ENCODE measurements around the gene C21orf58.
A peak's percentile ranks its signal among the peaks of the same experiment; 100 is the strongest.
"Not testable (repeated sequence)": the region's sequence is repeated elsewhere in the genome, so short reads cannot be mapped to it uniquely, and the experiment has no call there.

Gene C21orf58

DNA sequence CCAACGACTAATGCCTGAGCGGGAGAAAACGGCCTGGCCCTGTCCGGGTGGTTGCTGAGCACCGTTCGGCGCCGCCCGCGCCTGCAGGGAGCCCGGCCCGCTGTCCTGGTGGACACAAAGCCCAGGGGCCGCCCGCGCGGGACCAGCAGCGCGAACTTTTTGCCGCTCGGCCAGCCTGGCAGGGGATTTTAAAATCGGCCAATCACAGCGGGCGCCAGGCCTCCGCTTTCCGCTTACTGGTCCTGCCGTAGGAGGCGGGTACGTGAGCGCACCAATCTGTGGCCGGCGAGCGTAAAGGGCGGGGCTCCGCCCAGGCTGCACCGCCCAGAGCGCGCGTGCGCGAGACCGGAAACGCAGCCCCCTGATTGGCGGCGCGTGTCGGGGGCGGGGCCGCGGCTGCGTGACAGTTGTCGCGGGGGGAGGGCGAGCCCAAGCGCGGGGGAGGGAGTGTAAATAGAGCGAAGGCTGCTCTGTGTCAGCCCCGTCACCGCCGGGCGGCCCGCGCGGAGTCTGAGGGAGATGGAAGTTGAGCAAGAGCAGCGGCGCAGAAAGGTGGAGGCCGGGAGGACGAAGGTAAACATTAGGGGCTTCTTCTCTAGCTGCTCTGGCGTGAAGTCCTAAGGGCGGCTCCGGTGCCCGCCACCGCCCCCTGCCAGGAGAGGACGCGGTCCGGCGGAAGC, at the start of gene C21orf58, which contains the start of gene PCNT:
TSS of gene C21orf58 (minus strand) at position 161 of the 680 bp plus-strand sequence. CDS start 1,132 bp downstream, outside the sequence.
TSS of gene PCNT (plus strand) at position 447 of the 680 bp plus-strand sequence. CDS start at position 520, 73 bp downstream.
- H3K27ac Mint-ChIP-seq, result peak within 1 kb of the TSS; percentile 96
- H3K9me3 Mint-ChIP-seq, result no peaks in the 10 kb centered on the region
- no peaks in the 10 kb centered on the region for H3K27me3 Mint-ChIP-seq
- H3K36me3 Mint-ChIP-seq (ENCODE audit: low read depth), result peaks cover 47% of the 10 kb centered on the region
- peak within 1 kb of the TSS; percentile 95 for H3K4me3 Mint-ChIP-seq
- peaks cover 36% of the 10 kb centered on the region for H3K4me1 Mint-ChIP-seq (ENCODE audit: low read depth)

DNA sequence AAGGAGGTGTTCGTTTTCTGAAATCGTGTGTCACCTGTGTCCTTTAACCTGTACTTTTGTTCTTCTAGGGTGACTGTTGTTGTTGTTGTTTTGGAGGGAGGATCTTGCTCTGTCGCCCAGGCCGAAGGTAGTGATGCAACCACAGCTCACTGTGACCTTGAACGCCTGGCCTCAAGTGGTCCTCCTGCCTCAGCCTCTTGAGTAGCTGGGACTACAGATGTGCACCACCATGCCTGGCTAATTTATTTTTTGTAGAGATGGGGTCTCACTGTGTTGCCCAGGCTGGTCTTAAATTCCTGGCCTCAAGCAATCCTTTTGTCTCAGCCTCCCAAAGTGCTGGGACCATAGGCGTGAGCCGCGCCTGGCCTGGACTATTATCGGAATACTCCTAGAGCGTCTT, 49.3 kb upstream of the C21orf58 start:
- not testable (repeated sequence) for H3K4me3 Mint-ChIP-seq, H3K27me3 Mint-ChIP-seq, H3K27ac Mint-ChIP-seq, H3K9me3 Mint-ChIP-seq
- H3K4me1 Mint-ChIP-seq (ENCODE audit: low read depth), result peaks cover 23% of the 10 kb centered on the region
- peaks cover 40% of the 10 kb centered on the region for H3K36me3 Mint-ChIP-seq (ENCODE audit: low read depth)

DNA sequence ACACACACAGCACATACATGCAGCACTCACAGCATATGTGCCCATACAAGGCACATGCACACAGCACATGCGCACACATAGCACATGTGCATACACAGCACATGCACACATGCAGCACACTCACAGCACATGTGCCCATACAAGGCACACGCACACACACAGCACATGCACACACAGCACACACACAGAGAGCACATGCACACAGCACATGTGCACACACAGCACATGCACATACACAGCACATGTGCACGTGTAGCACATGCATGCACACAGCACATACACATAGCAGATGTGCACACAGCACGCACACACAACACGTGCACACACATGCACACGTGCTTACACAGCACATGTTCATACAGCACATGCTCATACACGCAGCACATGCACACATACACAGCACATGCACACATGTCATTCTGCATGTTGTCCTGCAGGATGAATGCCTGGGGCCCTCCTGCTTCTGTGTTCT, 48.4 kb upstream of the C21orf58 start:
- no peaks in the 10 kb centered on the region for H3K9me3 Mint-ChIP-seq
- no peaks in the 10 kb centered on the region for H3K27me3 Mint-ChIP-seq
- no peak overlapping the region for H3K27ac Mint-ChIP-seq
- peaks cover 27% of the 10 kb centered on the region for H3K4me1 Mint-ChIP-seq (ENCODE audit: low read depth)
- H3K36me3 Mint-ChIP-seq (ENCODE audit: low read depth), result peaks cover 34% of the 10 kb centered on the region
- H3K4me3 Mint-ChIP-seq, result no peak overlapping the region

DNA sequence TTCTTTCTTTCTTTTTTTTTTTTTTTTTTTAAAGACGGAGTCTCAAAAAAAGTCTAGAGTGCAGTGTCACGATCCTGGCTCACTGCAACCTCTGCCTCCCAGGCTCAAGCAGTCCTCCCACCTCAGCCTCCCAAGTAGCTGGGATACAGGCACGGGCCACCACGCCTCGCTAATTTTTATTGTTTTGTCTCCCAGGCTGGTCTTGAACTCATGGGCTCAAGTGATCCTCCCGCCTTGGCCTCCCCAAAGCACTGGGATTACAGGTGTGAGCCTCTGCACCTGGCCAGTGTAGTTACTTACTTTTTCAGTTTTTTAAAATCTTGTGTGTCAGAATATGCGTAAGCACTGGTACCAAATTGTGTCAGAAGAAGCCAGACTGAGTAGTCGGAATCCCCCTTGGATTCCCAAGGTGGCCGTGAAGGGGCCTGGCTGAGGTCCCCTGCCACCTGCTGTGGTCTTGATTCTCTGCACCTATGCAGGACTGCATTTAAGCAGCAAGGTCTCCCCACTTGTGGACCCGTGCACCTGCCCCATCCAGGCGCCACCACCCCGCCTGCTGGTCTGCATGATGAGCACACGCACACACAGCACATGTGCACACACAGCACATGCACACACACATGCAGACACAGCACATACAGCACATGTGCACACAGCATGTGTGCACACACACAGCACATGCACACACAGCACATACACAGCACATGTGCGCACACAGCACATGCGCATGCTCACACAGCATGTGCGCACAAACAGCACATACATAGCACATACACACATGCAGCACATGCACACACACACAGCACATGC, 47.7 kb upstream of the C21orf58 start:
- H3K27me3 Mint-ChIP-seq, result no peaks in the 10 kb centered on the region
- no peak overlapping the region for H3K4me3 Mint-ChIP-seq
- peak overlapping the region; percentile 33 for H3K27ac Mint-ChIP-seq

DNA sequence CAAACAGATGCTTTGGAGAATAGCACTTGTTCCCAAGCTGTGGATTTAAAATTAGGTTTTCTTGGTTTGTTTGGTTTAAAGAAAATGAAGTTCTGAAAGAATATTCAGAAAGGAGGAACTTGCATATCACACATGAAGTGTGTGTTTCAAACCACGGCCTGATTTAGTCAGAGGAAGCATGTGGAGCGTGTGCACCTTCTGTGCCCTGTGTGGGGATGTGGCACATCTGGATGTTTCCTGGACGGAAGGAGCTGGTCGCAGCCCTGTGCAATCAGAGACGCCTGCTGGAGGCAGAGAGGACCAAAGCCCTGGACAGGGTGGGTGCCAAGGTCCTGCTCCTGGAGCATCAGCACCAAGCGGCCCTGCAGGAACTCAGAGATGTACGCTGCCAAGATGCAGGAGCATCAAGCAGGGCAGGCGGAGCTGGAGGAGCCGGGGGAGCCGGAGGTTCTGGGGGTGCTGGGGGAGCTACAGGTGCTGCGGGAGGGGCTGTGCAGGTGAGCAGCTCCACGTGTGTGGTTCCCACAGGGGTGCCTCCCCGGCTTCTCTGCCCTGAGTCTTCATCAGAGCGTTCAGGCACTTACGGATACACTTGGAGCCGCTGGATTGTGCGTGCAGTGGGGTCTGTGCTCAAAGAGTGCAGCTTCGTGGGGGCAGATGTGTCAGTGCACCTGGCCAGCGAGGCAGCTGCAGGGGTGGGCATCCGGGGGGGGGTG, 46.0 kb upstream of the C21orf58 start:
- Mint-ChIP-seq H3K4me3 (no peak overlapping the region), H3K9me3 (no peaks in the 10 kb centered on the region)

More for the DNA sequence above, 47.7 kb upstream of the C21orf58 start:
- Mint-ChIP-seq H3K36me3 (ENCODE audit: low read depth) (peaks cover 40% of the 10 kb centered on the region), H3K9me3 (no peaks in the 10 kb centered on the region), H3K4me1 (ENCODE audit: low read depth) (peaks cover 27% of the 10 kb centered on the region)

DNA sequence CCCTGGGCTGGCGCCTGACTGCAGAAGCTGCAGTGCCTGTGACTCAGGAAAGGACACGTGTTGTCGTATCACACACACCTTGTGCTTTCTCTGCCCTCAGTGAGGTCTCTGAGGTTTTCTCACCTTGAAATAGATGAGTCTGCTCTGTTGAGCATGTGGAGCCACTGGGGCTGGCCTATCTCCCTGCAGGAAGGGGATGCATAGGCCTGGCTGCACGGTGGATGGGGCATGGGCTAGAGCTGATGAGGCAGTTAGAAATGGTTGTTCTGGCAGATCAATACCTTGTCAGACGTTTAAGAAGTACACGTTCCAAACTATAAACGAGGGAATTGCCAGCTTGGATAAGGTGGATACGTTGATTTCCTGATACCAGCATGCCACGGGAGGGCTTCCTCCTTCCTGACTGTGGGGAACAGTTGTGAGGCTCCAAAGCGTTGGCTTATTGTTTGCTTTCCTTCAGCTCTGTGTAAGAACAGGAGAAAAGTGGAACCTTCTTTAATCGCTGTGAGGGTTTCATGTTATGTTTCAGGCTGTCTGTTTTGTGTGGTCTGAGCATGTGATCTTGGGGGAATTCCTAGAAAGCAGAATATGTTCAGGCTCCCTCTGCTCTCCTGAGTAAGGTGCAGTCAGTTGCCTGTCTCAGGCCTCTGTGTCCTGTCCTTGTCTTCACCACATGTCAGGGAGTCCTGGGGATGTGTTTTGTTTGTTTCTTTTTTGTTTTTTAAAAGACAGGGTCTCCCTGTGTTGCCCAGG, 45.0 kb upstream of the C21orf58 start:
- Mint-ChIP-seq H3K36me3 (ENCODE audit: low read depth) (peaks cover 52% of the 10 kb centered on the region), H3K4me1 (ENCODE audit: low read depth) (peaks cover 27% of the 10 kb centered on the region), H3K9me3 (no peaks in the 10 kb centered on the region), H3K27me3 (no peaks in the 10 kb centered on the region), H3K27ac (peak overlapping the region; percentile 81), H3K4me3 (peak overlapping the region; percentile 60)

More for the DNA sequence above, 46.0 kb upstream of the C21orf58 start:
- Mint-ChIP-seq H3K27ac (no peak overlapping the region), H3K4me1 (ENCODE audit: low read depth) (peaks cover 27% of the 10 kb centered on the region), H3K36me3 (ENCODE audit: low read depth) (peaks cover 51% of the 10 kb centered on the region), H3K27me3 (no peaks in the 10 kb centered on the region)

DNA sequence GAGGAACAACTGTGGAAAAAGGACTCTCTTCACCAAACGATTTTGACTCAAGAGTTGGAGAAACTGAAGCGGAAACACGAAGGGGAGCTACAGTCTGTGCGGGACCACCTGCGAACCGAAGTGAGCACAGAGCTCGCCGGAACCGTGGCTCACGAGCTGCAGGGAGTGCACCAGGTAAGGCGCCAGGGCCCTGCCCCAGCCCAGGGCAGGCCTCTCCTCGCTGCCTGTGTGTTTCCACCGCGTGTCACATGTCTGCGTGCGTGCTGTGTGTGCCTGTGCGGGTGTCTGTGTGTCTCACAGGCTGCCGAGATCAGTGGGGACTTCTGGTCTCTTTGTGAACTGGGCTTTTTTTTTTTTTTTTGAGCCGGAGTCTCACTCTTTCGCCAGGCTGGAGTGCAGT, 43.3 kb upstream of the C21orf58 start:
- H3K4me1 Mint-ChIP-seq (ENCODE audit: low read depth), result peaks cover 27% of the 10 kb centered on the region

DNA sequence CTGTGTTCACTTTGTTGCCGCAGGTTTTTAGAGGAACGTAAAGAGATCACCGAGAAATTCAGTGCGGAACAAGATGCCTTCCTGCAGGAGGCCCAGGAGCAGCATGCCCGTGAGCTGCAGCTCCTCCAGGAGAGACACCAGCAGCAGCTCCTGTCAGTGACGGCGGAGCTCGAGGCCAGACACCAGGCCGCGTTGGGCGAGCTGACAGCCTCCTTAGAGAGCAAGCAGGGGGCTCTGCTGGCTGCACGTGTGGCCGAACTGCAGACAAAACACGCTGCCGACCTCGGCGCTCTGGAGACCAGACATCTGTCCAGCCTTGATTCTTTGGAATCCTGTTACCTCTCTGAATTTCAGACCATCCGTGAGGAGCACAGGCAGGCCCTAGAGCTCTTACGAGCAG, 42.9 kb upstream of the C21orf58 start:
- Mint-ChIP-seq H3K4me3 (no peak overlapping the region), H3K27me3 (no peaks in the 10 kb centered on the region), H3K36me3 (ENCODE audit: low read depth) (peaks cover 59% of the 10 kb centered on the region), H3K4me1 (ENCODE audit: low read depth) (peaks cover 25% of the 10 kb centered on the region), H3K27ac (no peak overlapping the region), H3K9me3 (no peaks in the 10 kb centered on the region)

More for the DNA sequence above, 43.3 kb upstream of the C21orf58 start:
- no peak overlapping the region for H3K4me3 Mint-ChIP-seq
- no peak overlapping the region for H3K27ac Mint-ChIP-seq
- H3K36me3 Mint-ChIP-seq (ENCODE audit: low read depth), result peaks cover 59% of the 10 kb centered on the region
- H3K27me3 Mint-ChIP-seq, result no peaks in the 10 kb centered on the region
- H3K9me3 Mint-ChIP-seq, result no peaks in the 10 kb centered on the region

DNA sequence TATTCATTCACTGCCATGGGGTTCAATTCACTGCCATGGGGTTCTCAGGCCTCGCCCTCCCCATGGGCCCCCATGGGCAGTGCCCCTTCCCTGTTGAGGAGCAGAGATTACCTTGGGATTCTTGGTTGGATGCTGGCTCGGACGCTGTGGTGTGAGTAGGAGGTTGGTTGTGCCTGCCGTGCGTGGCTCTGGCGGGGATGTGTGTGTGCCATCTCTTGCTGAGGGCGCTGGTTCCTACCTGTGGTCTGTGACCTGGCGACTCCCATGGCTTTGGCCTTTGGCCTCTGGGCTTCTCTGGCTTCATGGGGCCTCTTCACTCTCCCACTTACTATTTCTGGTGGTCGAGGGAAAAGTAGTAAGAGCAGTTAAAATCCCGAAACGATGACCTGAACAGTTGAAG, 42.4 kb upstream of the C21orf58 start:
- H3K4me3 Mint-ChIP-seq, result no peak overlapping the region
- no peaks in the 10 kb centered on the region for H3K9me3 Mint-ChIP-seq
- H3K36me3 Mint-ChIP-seq (ENCODE audit: low read depth), result peaks cover 60% of the 10 kb centered on the region
- peaks cover 21% of the 10 kb centered on the region for H3K4me1 Mint-ChIP-seq (ENCODE audit: low read depth)
- H3K27me3 Mint-ChIP-seq, result no peaks in the 10 kb centered on the region
- no peak overlapping the region for H3K27ac Mint-ChIP-seq

DNA sequence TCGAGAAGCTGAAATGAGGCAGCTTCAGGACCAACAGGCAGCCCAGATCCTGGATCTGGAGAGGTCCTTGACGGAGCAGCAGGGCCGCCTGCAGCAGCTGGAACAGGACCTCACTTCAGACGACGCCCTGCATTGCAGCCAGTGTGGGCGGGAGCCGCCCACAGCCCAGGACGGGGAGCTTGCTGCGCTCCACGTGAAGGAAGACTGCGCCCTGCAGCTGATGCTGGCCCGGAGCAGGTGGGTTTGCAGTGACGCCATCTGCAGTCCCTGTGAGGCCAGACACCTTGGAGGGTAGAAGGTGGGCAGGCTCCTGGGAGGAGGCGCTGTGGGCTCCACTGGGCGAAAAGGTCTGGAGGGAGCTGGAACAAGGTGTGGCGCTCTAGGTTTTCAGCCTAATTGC, 40.0 kb upstream of the C21orf58 start:
- Mint-ChIP-seq H3K4me3 (no peak overlapping the region), H3K27me3 (no peaks in the 10 kb centered on the region), H3K36me3 (ENCODE audit: low read depth) (peaks cover 64% of the 10 kb centered on the region)

DNA sequence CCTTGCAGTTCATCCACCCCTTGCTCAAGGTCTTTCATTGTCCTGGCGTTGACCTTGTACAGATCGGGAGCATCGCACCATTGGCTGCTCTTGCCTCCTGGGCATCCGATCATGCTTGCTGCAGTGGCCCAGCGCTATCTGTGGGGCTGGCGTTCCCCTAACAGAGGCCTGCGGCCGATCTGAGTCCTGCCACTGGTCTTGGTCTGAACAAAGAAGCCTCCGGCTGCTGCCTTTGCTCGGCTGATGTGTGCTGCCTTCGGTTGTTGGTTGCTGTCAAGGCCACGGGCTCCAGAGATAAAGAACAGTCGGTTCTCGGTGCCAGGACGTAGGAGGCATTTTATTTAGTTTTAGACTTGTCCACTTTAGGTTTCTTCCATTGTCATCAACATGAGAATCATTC, 39.3 kb upstream of the C21orf58 start:
- Mint-ChIP-seq H3K9me3 (no peaks in the 10 kb centered on the region), H3K36me3 (ENCODE audit: low read depth) (peaks cover 65% of the 10 kb centered on the region), H3K4me1 (ENCODE audit: low read depth) (peaks cover 4% of the 10 kb centered on the region), H3K27me3 (no peaks in the 10 kb centered on the region), H3K4me3 (no peak overlapping the region), H3K27ac (no peak overlapping the region)

More for the DNA sequence above, 40.0 kb upstream of the C21orf58 start:
- Mint-ChIP-seq H3K9me3 (no peaks in the 10 kb centered on the region), H3K4me1 (ENCODE audit: low read depth) (peaks cover 11% of the 10 kb centered on the region), H3K27ac (no peak overlapping the region)

DNA sequence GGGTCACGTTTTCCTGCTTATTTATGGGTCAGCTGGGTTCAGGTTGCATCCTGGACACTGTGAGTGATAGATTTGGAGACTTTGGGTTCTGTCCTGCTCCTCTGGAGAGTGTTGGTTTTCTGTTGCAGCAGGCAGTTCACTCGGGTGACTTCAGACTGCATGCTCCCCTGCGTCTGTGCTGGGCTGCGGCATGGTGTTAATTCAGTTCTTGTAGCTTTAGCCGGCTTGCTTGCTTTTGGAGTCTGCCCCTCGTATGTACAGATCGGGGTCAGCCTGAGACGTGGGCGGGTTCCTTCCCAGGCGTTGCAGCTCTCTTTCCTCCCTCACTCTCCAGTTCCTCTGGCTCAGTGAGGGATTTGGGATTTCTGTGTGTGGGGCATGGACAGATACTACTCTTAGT, 38.3 kb upstream of the C21orf58 start:
- Mint-ChIP-seq H3K9me3 (no peaks in the 10 kb centered on the region), H3K27me3 (no peaks in the 10 kb centered on the region), H3K4me1 (ENCODE audit: low read depth) (no peaks in the 10 kb centered on the region), H3K27ac (no peak overlapping the region), H3K36me3 (ENCODE audit: low read depth) (peaks cover 69% of the 10 kb centered on the region), H3K4me3 (no peak overlapping the region)

DNA sequence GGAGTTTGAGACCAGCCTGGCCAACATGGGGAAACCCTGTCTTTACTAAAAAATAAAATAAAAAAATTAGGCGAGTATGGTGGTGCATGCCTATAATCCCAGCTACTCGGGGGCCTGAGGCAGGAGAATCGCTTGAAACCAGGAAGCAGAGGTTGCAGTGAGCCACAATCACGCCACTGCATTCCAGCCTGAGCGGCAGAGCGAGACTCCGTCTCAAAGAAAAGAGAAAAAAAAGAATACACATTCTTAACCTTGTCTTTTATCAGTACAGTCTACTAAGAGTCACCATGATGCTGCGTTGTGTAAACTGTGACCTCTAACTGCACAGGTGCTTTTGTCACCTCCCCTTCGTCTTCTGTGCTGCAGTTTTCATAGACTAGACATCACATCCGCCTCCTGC, 37.5 kb upstream of the C21orf58 start:
- no peaks in the 10 kb centered on the region for H3K27me3 Mint-ChIP-seq
- H3K9me3 Mint-ChIP-seq, result no peaks in the 10 kb centered on the region
- H3K4me3 Mint-ChIP-seq, result no peak overlapping the region
- no peaks in the 10 kb centered on the region for H3K4me1 Mint-ChIP-seq (ENCODE audit: low read depth)
- peaks cover 66% of the 10 kb centered on the region for H3K36me3 Mint-ChIP-seq (ENCODE audit: low read depth)
- H3K27ac Mint-ChIP-seq, result no peak overlapping the region

DNA sequence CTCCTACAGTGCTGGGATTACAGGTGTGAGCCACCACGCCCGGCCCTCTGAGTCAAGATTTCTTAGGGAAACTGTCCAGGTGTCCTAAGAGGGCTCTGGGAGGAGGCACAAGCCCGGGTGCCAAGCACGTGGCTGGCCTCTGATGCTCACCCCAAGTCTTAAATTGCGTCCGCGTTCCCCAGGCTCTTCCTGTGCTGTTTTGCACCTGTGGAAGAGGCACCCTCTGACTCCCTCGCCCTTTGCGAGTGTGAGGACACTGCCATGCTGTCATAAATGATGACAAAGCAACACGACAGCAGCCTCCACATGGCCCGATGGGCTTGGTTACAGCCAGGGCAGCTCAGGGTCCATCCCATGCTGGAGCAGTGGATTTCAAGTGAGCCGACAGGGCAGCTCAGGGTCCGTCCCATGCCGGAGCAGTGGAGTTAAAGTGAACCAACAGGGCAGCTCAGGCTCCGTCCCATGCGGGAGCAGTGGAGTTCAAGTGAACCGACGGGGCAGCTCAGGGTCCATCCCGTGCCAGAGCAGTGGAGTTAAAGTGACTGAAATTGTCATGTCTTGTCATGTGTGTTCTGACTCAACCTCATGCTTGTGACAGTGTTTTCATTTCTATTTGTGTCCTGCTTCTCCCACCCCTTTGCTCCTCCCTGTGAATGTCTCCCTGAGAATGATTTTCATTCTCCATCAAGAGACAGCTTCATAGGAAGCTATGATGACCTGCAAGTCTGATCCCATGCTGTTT, 34.2 kb upstream of the C21orf58 start:
- H3K27me3 Mint-ChIP-seq, result no peaks in the 10 kb centered on the region
- peaks cover 66% of the 10 kb centered on the region for H3K36me3 Mint-ChIP-seq (ENCODE audit: low read depth)
- H3K27ac Mint-ChIP-seq, result no peak overlapping the region
- H3K9me3 Mint-ChIP-seq, result no peaks in the 10 kb centered on the region
- no peak overlapping the region for H3K4me3 Mint-ChIP-seq
- peaks cover 4% of the 10 kb centered on the region for H3K4me1 Mint-ChIP-seq (ENCODE audit: low read depth)
